ENCODE measurements around the gene NOL9. TPM values are rescaled to one million over a fixed set of nuclear protein-coding genes. Genes with fewer than 3 reads are reported as not detected.
A peak's percentile ranks its signal among the peaks of the same experiment; 100 is the strongest.

The NOL9 gene
- total and polyA plus RNA-seq, 2 of the 13 experiments (the other 11 are each of a cell fraction or from before 2014, with no cell fraction given): 18.0 to 24.7 TPM

- no peak for FAIRE-seq
- in situ Hi-C loops (cut with HindIII; ENCODE audit: extremely low pct_ligation_motif_present, low pct_unique_long_range_greater_than_20kb): no loop called here
- no TSS peak for BruUV-seq (replicated peaks)
- no peak overlapping the region for H2AFZ ChIP-seq (ENCODE audit: low read length)
- ChIA-PET POLR2A (interaction anchor here (0.8 to 1.8 kb wide), 6 partner anchors 8 to 343 kb away, joined by 3 to 6 read pairs (median 4); partner anchors contain the start of genes ICMT and NOL9), CTCF (ENCODE audit: low intra/inter-chr PET ratio, low total read pairs) (no interaction called here)
- no peaks in the 10 kb centered on the region for H3K27me3 ChIP-seq (ENCODE audit: control insufficient read depth in 1 of 2, insufficient read depth in 2 of 2, low read length in 2 of 2)
- H3K4me2 ChIP-seq (ENCODE audit: low read depth, low read length): peak overlapping the region; percentile 99
- H3K4me1 ChIP-seq (ENCODE audit: insufficient read depth, low read length): peaks cover 57% of the 10 kb centered on the region
- TF ChIP-seq ZNF704 (CRISPR knock-in tag; IDR thresholded peaks at IDR 0.05; ENCODE audit: borderline replicate concordance) (peak; percentile 87; the same call in 1 of the 2 replicates), LCORL (IDR thresholded peaks at IDR 0.05) (no peak), LCORL (CRISPR knock-in tag; IDR thresholded peaks at IDR 0.05) (0 out of 2 replicates have a peak, but pooled peaks have one; percentile 2), ZMAT5 (CRISPR knock-in tag; IDR thresholded peaks at IDR 0.05; ENCODE audit: borderline replicate concordance, low read depth) (no peak), GFI1 (CRISPR knock-in tag; IDR thresholded peaks at IDR 0.05; ENCODE audit: borderline replicate concordance) (no peak), ZNF160 (CRISPR knock-in tag; IDR thresholded peaks at IDR 0.05) (0 out of 2 replicates have a peak, but pooled peaks have one; percentile 29), ARNTL (CRISPR knock-in tag; IDR thresholded peaks at IDR 0.05) (no peak), FOXP1 (IDR thresholded peaks at IDR 0.05) (no peak), FOXP1 (CRISPR knock-in tag; IDR thresholded peaks at IDR 0.05) (no peak), HES4 (CRISPR knock-in tag; IDR thresholded peaks at IDR 0.05; ENCODE audit: borderline replicate concordance) (no peak)
- TF ChIP-seq, protein P1, sequence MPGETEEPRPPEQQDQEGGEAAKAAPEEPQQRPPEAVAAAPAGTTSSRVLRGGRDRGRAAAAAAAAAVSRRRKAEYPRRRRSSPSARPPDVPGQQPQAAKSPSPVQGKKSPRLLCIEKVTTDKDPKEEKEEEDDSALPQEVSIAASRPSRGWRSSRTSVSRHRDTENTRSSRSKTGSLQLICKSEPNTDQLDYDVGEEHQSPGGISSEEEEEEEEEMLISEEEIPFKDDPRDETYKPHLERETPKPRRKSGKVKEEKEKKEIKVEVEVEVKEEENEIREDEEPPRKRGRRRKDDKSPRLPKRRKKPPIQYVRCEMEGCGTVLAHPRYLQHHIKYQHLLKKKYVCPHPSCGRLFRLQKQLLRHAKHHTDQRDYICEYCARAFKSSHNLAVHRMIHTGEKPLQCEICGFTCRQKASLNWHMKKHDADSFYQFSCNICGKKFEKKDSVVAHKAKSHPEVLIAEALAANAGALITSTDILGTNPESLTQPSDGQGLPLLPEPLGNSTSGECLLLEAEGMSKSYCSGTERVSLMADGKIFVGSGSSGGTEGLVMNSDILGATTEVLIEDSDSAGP (CRISPR knock-in tag; IDR thresholded peaks at IDR 0.05; ENCODE audit: borderline replicate concordance): 0 out of 2 replicates have a peak, but pooled peaks have one; percentile 0
- no peaks in the 10 kb centered on the region for H3K36me3 ChIP-seq (replicated peaks in 1 of 2; ENCODE audit: control insufficient read depth in 1 of 2, insufficient read depth in 2 of 2, low read length in 2 of 2)
- H3K9ac ChIP-seq (ENCODE audit: insufficient read depth, low read depth, low read length): peak overlapping the region; percentile 82
- peaks cover 15% of the 10 kb centered on the region for H3K79me2 ChIP-seq (ENCODE audit: insufficient read depth, low read length)
- 66% methylated on average over 13 of the region's 14 CpGs for WGBS (ENCODE audit: low lambda C conversion rate)
- peak; percentile 2; the same call in 1 of the 3 replicates for ATAC-seq
- peak overlapping the region; percentile 64 to 91 (median 88); a peak in 5 of 6 replicates for H3K4me3 ChIP-seq (replicated peaks in 1 of 3; ENCODE audit: insufficient read depth in 1 of 3, low read depth in 2 of 3, low read length in 3 of 3)
- H3K9me3 ChIP-seq (ENCODE audit: low read length): no peaks in the 10 kb centered on the region
- intact Hi-C loops (cut with micrococcal nuclease; ENCODE audit: unreplicated experiment): loop anchor here (1.0 to 2.0 kb wide), 2 partner anchors 22 to 24 kb away; partner anchors contain the start of gene NOL9
- peak overlapping the region; percentile 84 for H3K27ac ChIP-seq (ENCODE audit: extremely low read length, insufficient read depth, low read length)
- H4K20me1 ChIP-seq (ENCODE audit: insufficient read depth, low read length): peaks cover 4% of the 10 kb centered on the region; the same call in 1 of the 2 replicates
- no peak for DNase-seq (ENCODE audit: low spot score)
These were observed 24.5 kb upstream of the NOL9 start for GRCh38 chr1:6578624-6579373.
